CD1c-positive myeloid dendritic cell (primary cell): ENCODE data around the gene DNAH1.
A peak's percentile ranks its signal among the peaks of the same experiment; 100 is the strongest.

Experiments
- DNase-seq: peaks from one replicate; pipeline ENCODE4 v3.0.0-alpha.2; 2016; ENCODE audit errors: extremely low spot score

DNAH1 gene

GRCh38 chr3:52446631-52447511, 130.8 kb downstream of the DNAH1 start:
- DNase-seq = peak; percentile 83

DNA sequence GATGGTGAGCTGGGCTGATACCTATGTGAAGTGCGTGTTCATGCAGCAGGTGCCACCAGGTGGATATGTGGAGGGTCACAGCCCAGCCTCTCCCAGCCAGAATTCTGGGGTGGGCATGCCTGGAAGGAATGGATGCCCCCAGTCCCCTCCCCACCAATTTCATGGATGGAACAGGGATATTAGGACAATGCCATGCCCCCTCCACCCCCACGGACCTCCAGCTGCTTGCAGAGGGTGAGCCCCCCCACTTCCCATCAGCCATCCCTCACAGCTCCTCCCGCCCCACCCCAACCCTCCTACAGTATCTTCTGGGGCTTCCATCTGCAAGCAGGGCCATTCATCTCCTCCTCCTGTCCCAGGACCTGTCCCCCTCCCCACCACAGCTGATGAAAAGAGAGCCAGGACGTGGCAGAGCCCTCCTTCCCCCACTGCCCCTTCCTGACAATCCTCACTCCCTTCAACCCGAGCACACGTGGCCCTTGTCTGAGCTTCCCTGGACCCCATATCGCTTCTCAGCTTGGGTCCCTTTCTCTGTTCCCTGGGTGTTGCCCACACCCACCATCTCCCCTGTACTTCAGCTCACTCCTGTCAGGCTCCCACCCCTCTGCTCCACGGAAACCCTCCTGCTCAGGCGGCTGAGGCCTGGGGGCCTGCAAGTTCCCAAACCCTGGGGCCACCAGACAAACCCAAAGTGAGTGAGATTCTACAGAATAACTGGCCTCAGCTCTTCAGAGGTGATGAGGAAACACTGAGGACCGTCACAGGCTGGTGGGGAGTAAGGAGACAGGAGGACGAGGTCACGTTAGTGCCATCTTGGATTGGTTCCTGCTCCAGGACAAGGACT, 131.6 kb downstream of the DNAH1 start:
- DNase-seq = no peak
